Activated effector memory CD4-positive, alpha-beta T cell treated with anti-CD3 and anti-CD28 coated beads, Interleukin-2, amount 50 U/mL, for 16 hours (primary cell): ENCODE measurements around the gene ADH6.
"Not testable (repeated sequence)": the region's sequence is repeated elsewhere in the genome, so short reads cannot be mapped to it uniquely, and the experiment has no call there.

ENCODE experiments used
- DNase-seq: peaks from one replicate; pipeline ENCODE4 v3.0.0-alpha.2; 2020

The ADH6 gene

GRCh38 chr4:99189900-99190299 is 29.1 kb downstream of the ADH6 start:
- DNase-seq = not testable (repeated sequence)

GRCh38 chr4:99186029-99186428 is 33.0 kb downstream of the ADH6 start:
- DNase-seq = no peak

GRCh38 chr4:99185581-99185980 is 33.5 kb downstream of the ADH6 start:
- DNase-seq = no peak

GRCh38 chr4:99180382-99181070 is 38.5 kb downstream of the ADH6 start:
- DNase-seq = no peak

GRCh38 chr4:99179626-99180025 is 39.4 kb downstream of the ADH6 start:
- no peak for DNase-seq

GRCh38 chr4:99179178-99179577 is 39.9 kb downstream of the ADH6 start:
- DNase-seq = no peak

GRCh38 chr4:99166544-99166943 is 52.5 kb downstream of the ADH6 start:
- no peak for DNase-seq

GRCh38 chr4:99165978-99166377 is 53.1 kb downstream of the ADH6 start:
- no peak for DNase-seq

GRCh38 chr4:99161373-99162099 is 57.5 kb downstream of the ADH6 start:
- DNase-seq = no peak

GRCh38 chr4:99159699-99160098 is 59.3 kb downstream of the ADH6 start:
- no peak for DNase-seq

GRCh38 chr4:99157478-99157935 is 61.5 kb downstream of the ADH6 start:
- DNase-seq = no peak

GRCh38 chr4:99156992-99157391 is 62.1 kb downstream of the ADH6 start:
- no peak for DNase-seq

GRCh38 chr4:99154658-99155342 is 64.2 kb downstream of the ADH6 start:
- DNase-seq = no peak
